GM18507 (cell line): ENCODE results near the gene LRP6.
"Not testable (repeated sequence)": the region's sequence is repeated elsewhere in the genome, so short reads cannot be mapped to it uniquely, and the experiment has no call there.

Experiments
- DNase-seq: peaks from one replicate; pipeline ENCODE4 v3.0.0; 2011; ENCODE audit warnings: low read depth; ENCODE audit not compliant: insufficient read length; ENCODE audit errors: extremely low spot score
- FAIRE-seq: peaks from 2 replicates; lab custom pipeline; 2011; peaks lifted over from hg19 to GRCh38; lab: Jason Lieb, UNC

Gene LRP6

GRCh38 chr12:12141000-12141399 is 125.8 kb downstream of the LRP6 start:
- no peak for DNase-seq
- FAIRE-seq = no peak

GRCh38 chr12:12138203-12139154 is 128.4 kb downstream of the LRP6 start:
- DNase-seq = no peak
- peak; percentile 18 for FAIRE-seq

DNA sequence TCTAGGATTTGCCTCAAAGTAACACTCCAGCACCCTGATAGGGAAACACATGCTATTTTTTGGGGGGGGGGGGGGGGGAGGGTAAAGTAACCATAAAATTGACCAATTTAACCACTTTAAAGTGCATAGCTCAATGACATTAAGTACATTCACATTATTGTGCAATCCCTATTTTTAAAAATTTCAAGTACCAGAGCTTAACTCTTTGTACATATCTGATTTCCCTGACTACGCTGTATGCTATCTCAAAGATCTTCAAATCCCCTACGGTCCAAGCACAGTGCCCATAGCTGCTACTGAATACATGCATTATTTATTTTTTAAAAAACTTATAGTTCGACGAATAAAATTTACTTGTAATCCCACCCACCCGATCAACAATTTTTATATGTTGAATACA is 133.1 kb downstream of the LRP6 start:
- DNase-seq (no peak), FAIRE-seq (no peak)

DNA sequence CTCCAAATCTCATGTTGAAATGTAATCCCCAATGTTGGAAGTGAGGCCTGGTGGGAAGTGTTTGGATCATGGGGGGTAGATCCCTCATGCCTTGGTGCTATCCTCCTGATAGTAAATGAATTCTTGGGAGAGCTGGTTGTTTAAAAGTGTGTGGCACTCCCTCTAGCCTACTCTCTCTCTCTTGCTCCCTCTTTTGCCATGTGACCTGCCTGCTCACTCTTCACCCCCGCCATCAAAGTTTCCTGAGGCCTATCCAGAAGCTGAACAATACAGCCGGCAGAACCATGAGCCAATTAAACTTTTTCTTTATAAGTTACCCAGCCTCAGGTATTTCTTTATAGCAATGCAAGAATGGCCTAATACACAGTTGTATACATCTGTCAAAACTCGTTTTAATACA is 133.6 kb downstream of the LRP6 start:
- no peak for FAIRE-seq

DNA sequence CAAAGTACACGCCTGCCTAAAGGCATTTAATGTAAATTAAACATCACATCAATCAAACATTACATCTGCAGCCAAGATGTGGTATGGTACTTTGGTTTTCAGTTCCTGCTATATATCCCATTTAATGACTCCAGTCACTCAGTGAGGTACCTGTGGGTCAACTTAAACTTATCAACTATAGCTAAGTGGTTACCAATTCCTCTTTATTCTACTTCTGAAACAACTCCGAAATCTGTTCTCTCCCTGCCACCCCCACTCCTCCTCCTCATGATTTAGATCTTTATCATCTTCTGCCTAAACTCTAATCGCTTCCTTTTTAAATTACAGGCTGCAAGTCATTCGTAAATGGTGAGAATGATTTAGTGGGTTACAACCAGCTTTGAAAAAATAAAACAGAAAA is 138.2 kb downstream of the LRP6 start:
- FAIRE-seq (no peak), DNase-seq (no peak)

More for the DNA sequence above, 133.6 kb downstream of the LRP6 start:
- no peak for DNase-seq

DNA sequence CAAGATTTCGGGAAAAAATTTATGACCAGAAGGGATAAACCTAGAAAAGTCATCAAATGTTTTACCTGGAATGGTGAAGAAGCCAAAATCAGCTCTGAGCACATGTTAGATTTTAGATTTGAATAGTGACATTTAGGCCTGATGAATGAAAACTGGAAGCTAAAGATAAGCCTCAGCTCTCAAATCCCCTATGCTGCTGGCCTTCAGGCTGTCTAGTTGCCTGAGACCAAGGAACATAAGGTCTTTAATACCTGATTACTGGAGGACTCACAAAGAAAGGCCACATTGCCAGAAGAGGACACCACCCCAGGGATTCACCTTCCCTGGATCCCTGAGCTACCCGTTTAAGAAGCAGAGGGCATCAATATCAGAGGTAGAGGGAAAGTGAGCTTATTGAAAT is 139.5 kb downstream of the LRP6 start:
- FAIRE-seq (no peak), DNase-seq (no peak)

- DNase-seq (no peak), FAIRE-seq (no peak)
These were observed 140.3 kb downstream of the LRP6 start for GRCh38 chr12:12126551-12126950.

DNA sequence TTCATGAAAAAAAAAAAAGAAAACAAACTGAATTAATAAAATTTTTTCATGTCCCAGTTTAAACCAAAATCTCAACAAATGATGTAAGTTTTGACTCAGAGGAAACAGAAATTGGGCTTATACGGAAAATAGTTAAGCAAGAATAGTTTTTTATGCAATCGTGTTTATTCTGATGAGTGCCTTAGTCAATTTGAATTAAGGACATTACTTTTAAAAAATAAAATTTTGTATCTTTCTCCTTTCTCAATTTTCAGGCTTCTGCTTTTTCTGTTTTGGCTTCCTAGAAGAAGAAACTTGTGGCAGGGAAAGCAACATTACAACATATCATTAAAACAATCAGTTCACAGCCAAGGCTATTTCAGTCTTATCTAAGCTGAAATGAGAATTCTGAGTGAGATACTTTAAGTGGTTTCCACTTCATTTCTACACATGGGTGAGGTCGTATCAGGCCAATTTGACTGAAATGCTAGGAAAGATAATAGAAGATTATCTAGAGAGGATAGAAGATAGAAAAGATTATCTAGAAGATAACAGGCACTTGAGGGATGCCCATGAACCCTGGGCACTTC is 143.7 kb downstream of the LRP6 start:
- FAIRE-seq (no peak), DNase-seq (no peak)

GRCh38 chr12:12121061-12121460 is 145.8 kb downstream of the LRP6 start:
- no peak for DNase-seq
- FAIRE-seq = no peak

- no peak for DNase-seq
- FAIRE-seq = no peak
These were observed 150.2 kb downstream of the LRP6 start for GRCh38 chr12:12116677-12117076.

- no peak for DNase-seq
- no peak for FAIRE-seq
These were observed 151.3 kb downstream of the LRP6 start for GRCh38 chr12:12115514-12115913.

DNA sequence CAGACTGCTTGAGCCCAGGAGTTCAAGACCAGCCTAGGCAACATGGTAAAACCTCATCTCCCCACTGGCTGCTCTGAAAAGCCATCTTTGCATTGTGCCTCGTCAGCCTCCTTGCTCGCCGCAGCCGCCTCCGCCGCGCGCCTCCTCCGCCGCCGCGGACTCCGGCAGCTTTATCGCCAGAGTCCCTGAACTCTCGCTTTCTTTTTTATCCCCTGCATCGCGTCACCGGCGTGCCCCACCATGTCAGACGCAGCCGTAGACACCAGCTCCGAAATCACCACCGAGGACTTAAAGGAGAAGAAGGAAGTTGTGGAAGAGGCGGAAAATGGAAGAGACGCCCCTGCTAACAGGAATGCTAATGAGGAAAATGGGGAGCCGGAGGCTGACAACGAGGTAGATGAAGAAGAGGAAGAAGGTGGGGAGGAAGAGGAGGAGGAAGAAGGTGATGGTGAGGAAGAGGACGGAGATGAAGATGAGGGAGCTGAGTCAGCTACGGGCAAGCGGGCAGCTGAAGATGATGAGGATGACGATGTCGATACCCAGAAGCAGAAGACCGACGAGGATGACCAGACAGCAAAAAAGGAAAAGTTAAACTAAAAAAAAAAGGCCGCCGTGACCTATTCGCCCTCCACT is 155.8 kb downstream of the LRP6 start:
- peak; percentile 70 for FAIRE-seq
- not testable (repeated sequence) for DNase-seq

GRCh38 chr12:12108441-12109058 is 158.3 kb downstream of the LRP6 start:
- no peak for DNase-seq
- no peak for FAIRE-seq

- no peak for FAIRE-seq
- no peak for DNase-seq
These were observed 159.2 kb downstream of the LRP6 start for GRCh38 chr12:12107678-12108077.

DNA sequence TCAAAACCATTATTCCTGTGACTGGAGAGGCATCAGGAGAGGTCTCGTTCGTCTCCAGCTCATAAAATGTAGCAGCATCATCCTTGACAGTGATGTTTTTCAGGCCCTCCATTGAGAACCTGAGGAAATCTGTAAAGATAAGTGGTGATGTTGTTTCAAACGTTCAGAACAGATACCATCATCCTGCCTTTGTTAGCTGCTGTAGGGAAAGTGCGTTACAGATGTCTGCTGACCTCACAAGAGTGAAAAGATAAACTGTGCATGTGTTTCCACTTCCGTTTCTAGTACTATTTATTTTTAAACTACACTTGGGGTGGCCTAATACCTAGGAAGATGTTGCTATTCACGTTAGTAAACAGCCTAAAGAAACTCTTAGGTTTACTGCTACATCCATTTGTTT is 167.7 kb downstream of the LRP6 start:
- DNase-seq (no peak), FAIRE-seq (no peak)

- no peak for DNase-seq
- FAIRE-seq = no peak
These were observed 168.2 kb downstream of the LRP6 start for GRCh38 chr12:12098691-12099015.

DNA sequence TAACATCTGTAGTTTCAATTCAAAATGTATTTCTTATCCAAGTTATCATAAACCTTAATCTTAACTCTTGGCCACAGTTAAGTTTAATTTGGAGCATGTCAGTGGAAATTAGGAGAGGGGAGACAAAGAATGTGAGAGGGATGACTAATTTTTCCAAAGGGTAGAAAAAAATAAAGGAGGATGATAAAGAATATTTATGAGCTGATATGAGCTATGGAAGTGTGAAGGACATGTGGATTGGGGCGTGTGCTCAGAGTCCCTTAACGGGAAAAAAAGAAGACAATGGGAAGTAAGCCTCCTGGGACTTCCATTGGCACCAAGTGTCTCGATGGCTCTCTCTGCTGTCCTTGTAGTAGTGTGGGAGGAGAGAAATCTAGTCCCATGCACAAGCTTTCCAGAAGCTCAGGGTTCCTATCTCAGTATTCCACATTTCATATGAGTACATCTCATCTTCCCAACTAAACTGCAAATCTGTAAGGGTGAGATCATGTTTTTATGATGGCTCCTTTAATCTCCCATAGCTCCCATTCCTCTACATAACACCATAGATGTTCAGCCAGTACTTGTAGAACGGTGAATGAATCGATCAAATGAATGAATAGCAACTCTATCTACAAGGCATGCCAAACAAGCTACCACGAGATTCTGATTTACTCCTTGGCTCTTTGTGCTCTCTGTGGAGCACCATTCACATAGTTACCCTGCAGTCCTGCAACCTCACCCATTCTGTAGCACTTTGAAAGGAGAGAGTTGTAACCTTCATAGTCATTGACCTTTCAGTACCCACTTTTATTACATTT is 168.8 kb downstream of the LRP6 start:
- FAIRE-seq (no peak), DNase-seq (no peak)

DNA sequence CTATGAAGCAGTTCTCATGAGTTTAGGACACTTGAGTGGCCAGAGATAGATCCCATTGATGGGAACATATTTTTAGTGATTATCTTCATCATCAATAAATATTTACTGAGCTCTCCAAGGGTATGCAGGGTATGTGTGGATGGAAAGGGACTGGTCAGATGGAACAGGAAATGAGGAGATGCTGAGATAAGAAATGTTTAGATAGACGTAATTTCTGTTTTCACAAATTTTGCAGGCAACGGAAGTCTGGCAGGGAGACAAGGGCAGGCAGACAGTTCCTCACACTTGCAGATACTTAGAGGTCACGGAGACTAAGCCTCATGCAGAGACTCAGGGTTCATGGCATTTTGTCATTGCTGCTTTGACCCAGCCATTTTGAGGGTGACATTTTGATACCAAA is 171.8 kb downstream of the LRP6 start:
- DNase-seq (no peak), FAIRE-seq (no peak)

DNA sequence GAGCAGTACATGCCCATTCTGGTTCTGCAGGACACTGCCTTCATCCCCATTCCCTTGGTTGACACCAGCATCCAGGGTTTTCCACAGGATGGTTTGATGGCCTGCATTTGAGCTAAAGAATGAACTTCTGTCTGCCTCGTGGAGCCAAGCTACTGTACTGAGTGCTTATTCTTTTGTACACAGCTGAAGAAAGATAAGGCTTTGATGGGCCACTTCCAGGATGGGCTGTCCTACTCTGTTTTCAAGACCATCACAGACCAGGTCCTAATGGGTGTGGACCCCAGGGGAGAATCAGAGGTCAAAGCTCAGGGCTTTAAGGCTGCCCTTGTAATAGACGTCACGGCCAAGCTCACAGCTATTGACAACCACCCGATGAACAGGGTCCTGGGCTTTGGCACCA is 172.4 kb downstream of the LRP6 start:
- DNase-seq = no peak
- FAIRE-seq = no peak
